ENCODE measurements around the gene IGDCC3.
A peak's percentile ranks its signal among the peaks of the same experiment; 100 is the strongest.

The IGDCC3 gene

DNA sequence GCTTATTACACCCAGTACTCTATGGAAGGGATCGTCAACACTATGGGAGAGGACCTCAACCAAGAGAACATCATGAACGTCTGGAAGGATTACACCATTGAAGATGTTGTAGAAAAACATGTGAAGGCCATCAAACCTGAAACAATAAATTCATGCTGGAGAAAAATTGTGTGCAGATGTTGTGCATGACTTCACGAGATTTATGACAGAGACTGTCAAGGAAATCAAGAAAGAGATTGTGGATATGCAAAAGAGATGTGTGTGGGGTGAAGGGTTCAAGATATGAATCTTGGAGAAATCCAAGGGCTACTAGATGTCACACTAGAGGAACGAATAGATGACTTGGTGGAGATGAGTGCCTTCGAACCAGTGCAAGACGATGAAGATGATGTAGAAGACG, 87.6 kb downstream of the IGDCC3 start:
- no peak overlapping the region for H3K27ac Mint-ChIP-seq
- intact Hi-C loops (cut with micrococcal nuclease): loop anchor here (10.0 kb wide), 1 partner anchor 235 kb away; no protein-coding TSS in a partner anchor
- no peak overlapping the region for H3K4me3 Mint-ChIP-seq
- no peaks in the 10 kb centered on the region for H3K9me3 Mint-ChIP-seq
- H3K4me1 Mint-ChIP-seq (ENCODE audit: low read depth): peaks cover 29% of the 10 kb centered on the region
- H3K36me3 Mint-ChIP-seq (ENCODE audit: low read depth): peaks cover 7% of the 10 kb centered on the region
- H3K27me3 Mint-ChIP-seq: no peaks in the 10 kb centered on the region

DNA sequence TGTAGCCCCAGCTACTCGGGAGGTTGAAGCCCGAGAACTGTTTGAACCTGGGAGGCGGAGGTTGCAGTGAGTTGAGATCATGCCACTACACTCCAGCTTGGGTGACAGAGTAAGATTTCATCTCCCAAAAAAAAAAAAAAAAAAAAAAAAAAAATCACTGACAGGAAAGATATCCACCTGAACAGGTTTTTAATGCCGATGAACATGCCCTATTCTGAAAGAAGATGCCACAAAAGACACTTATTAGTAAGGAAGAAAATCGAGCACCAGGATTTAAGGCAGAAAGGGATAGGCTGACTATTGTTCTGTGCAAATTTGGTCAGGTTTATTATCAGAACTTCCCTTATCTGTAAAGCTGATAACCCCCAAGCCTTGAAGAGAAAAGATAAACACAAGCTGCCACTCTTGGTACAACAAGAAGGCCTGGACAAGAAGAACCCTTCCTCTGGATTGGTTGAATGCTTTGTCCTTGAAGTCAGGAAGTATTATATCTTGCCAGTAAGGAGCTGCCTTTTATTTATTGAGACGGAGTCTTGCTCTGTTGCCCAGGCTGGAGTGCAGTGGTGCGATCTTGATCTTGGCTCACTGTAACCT, 88.4 kb downstream of the IGDCC3 start:
- H3K27ac Mint-ChIP-seq: no peak overlapping the region
- H3K4me3 Mint-ChIP-seq: no peak overlapping the region
- intact Hi-C loops (cut with micrococcal nuclease): no loop called here
- H3K36me3 Mint-ChIP-seq (ENCODE audit: low read depth): peaks cover 7% of the 10 kb centered on the region
- H3K9me3 Mint-ChIP-seq: no peaks in the 10 kb centered on the region
- H3K4me1 Mint-ChIP-seq (ENCODE audit: low read depth): peaks cover 29% of the 10 kb centered on the region
- no peaks in the 10 kb centered on the region for H3K27me3 Mint-ChIP-seq

DNA sequence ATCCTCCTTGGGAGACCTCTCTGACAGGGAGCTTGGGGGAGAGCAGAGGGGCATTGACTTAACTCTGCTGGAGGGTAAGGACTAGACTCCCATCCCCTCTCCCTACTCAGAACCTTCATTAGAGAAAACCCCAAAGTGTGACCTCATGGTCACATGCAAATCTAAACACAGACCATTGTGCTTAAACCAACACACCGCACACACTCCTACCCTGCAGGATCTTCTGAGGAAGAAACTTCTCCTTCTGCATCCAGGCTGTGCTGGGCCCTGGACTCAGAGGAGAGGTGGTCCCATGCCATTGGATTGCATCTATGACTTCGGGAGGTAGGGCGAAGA, 90.3 kb downstream of the IGDCC3 start:
- Mint-ChIP-seq H3K4me3 (peak overlapping the region; percentile 85), H3K27me3 (no peaks in the 10 kb centered on the region), H3K36me3 (ENCODE audit: low read depth) (peaks cover 17% of the 10 kb centered on the region), H3K9me3 (no peaks in the 10 kb centered on the region), H3K4me1 (ENCODE audit: low read depth) (peaks cover 29% of the 10 kb centered on the region), H3K27ac (peak overlapping the region; percentile 90)
- intact Hi-C loops (cut with micrococcal nuclease): no loop called here

DNA sequence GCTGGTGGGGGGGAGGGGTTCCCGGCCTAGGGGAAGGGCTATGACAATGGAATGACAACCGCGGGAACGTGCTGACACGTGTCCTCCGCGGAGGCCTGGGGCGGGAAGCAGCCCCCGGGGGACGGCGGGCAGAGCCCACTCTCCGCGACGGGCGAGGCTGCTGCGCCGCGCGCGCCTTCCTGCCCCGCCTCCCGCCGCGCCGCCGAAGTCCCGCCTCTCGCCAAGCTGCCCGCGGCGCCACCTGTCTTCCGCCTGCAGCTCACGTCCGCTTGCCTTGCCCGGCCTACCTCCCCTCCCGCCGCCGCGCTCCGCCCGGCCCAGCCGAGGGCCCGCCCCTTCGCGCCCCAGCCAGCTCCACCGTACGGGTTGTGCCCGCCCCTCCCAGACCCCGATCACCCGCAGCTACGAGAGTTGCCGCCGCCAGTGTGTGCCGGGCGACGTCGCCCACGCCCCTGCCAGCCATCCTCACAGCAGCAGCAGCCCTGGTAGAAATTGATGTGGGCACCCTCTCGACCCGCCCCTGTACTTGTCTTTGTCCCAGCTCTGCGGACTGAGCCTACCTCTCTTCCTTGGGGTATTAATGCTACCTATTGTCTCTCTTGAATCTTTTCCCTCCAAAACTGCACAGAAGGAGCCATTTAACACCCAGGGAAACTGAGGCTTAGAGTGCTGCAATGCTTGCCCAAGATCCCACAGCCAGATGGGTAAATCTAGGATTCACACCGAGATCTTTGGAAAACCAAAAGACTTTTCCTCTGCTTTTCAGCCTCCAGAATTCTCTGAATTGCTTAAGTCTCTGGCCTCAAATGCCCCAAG, 90.9 kb downstream of the IGDCC3 start, which contains the start of gene PARP16:
Gene PARP16 (minus strand): TSS at position 180 of the 816 bp plus-strand sequence. CDS start 457 bp downstream, outside the sequence.
- H3K9me3 Mint-ChIP-seq: no peaks in the 10 kb centered on the region
- peaks cover 21% of the 10 kb centered on the region for H3K36me3 Mint-ChIP-seq (ENCODE audit: low read depth)
- peak within 1 kb of the TSS; percentile 85 for H3K4me3 Mint-ChIP-seq
- no peaks in the 10 kb centered on the region for H3K27me3 Mint-ChIP-seq
- H3K4me1 Mint-ChIP-seq (ENCODE audit: low read depth): peaks cover 29% of the 10 kb centered on the region
- peak within 1 kb of the TSS; percentile 90 for H3K27ac Mint-ChIP-seq
- intact Hi-C loops (cut with micrococcal nuclease): no loop called here

DNA sequence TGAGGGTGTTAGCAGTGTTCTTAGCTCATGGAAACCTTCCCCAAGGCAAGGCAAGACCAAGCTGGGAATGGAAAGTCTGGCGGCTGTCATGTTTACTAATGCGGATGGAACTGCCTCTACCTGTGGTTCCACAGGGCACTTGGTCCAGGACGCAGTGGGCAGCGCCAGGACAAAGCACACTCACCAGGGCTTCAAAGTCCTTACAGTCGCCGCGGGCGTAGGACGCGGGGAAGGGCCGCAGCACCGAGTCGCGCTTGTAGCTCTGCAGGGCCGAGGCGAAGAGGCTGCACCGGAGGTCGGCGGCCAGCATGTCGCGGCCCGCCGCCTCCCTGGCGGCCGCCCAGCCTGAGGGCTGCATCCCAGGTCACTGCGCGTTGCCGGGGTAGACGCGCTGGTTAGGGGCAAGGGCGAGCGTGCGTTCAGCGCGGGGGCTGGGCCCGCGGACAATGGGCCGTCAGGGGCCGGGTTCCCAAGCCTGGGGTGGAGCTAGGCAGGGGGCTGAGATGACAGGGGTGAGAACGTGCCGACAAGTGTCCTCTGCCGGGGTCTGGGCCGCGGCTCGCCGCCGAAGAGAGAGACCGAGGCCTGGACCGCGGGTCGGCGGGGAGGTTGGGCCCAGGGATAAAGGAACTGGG, 91.6 kb downstream of the IGDCC3 start:
- H3K27ac Mint-ChIP-seq: peak overlapping the region; percentile 90
- intact Hi-C loops (cut with micrococcal nuclease): no loop called here
- H3K9me3 Mint-ChIP-seq: no peaks in the 10 kb centered on the region
- H3K4me3 Mint-ChIP-seq: peak overlapping the region; percentile 85
- peaks cover 21% of the 10 kb centered on the region for H3K36me3 Mint-ChIP-seq (ENCODE audit: low read depth)
- H3K27me3 Mint-ChIP-seq: no peaks in the 10 kb centered on the region
- H3K4me1 Mint-ChIP-seq (ENCODE audit: low read depth): peaks cover 29% of the 10 kb centered on the region

DNA sequence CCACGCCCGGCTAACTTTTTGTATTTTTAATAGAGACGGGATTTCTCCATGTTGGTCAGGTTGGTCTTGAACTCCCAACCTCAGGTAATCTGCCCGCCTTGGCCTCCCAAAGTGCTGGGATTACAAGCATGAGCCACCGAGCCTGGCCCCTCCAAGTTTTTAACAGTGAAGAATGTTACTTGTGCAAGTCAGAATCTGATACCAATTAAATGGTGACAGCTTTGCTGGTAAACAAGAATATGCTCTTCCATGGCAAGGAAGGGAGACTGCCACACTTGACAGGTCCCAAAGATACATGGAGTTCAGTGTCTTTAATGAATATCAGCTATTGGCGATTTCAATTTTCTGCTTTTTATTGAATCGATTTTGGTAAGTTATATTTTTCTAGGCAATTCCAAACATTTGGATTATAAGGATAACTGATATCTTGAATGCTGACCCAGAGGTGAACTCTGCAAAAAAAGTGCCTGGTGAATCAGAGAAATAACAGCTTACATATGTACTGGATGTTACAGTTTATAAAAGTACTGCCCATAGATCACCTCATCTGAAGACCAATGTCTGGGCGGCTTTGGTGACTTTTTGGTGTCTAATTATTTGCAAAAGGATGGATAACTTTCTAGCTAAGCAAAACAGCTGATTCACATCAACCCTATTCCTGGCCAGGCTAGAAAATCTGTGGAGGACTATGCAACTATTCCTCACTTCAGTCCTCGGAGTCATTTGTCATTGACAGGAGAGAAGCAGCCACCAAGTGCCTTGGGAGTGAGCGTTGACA, 92.3 kb downstream of the IGDCC3 start:
- Mint-ChIP-seq H3K4me3 (peak overlapping the region; percentile 85), H3K27me3 (no peaks in the 10 kb centered on the region), H3K27ac (peak overlapping the region; percentile 90), H3K9me3 (no peaks in the 10 kb centered on the region), H3K36me3 (ENCODE audit: low read depth) (peaks cover 21% of the 10 kb centered on the region), H3K4me1 (ENCODE audit: low read depth) (peaks cover 29% of the 10 kb centered on the region)
- intact Hi-C loops (cut with micrococcal nuclease): no loop called here

DNA sequence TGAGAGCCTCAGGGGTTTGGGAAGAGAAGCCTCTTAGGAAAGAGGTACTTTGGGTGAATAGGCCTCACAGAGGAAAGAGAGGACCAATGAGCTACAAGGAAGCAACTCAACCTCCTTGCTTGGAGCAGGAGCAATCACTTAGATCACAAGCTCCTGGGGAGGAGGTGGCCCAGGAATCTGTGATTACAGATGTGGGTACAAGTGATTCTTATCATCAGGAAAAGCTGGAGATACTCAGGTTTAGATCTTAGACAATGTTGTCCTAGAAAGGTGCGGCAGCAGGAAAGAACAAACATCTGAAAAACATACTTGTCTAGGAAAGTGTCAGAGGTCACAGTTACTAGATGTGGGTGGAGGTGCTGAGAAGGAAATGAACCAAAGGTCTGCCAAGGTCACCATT, 99.3 kb downstream of the IGDCC3 start:
- Mint-ChIP-seq H3K36me3 (ENCODE audit: low read depth) (peaks cover 15% of the 10 kb centered on the region), H3K4me1 (ENCODE audit: low read depth) (peaks cover 29% of the 10 kb centered on the region), H3K9me3 (no peaks in the 10 kb centered on the region), H3K27me3 (no peaks in the 10 kb centered on the region), H3K27ac (no peak overlapping the region), H3K4me3 (no peak overlapping the region)
- intact Hi-C loops (cut with micrococcal nuclease): no loop called here

All from dendritic cell treated with granulocyte-macrophage colony-stimulating factor and Interleukin-4, amounts not matched to agents 40 ng/mL and 50 ng/mL, for 4 days (primary cell).